Stimulated activated CD4-positive, alpha-beta T cell treated with anti-CD3 and anti-CD28 coated beads, Interleukin-2, amount 100 ng/mL, for 4 hours (primary cell): ENCODE results near the gene RFNG.

Experiments
- DNase-seq: peaks from one replicate; pipeline ENCODE4 v3.0.0-alpha.2; 2020; ENCODE audit warnings: low read depth

Gene RFNG

DNA sequence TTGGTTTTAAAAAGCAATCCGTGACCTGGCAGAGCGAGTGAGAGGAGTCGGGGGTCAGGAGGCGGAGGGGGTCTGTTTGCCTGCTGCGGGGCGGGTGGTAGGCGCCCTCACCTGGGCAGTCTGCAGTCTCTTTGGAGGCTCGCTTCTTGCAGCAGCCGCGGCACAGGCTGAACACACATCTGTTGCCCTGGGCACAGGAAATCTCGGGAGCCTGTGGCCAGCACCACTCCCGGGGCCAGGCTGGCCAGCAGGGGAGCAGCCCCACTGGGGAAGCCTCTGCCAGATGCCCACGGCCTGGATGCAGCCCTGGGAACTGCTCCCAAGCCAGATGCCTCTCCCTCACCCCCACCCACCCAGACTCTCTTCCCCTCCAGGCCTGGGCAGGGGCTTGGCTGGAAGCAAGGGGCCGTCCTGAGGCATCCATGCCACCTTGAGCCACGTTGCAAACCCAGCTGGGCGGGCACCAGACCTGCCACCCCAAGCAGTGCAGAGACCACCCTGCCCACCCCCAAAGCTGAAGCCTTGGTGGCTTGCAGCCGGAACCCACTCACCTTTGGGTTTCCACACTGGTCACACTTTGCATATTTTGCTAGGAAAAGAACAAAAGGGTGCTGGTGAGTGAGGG, 6.7 kb upstream of the RFNG start:
- no peak for DNase-seq

DNA sequence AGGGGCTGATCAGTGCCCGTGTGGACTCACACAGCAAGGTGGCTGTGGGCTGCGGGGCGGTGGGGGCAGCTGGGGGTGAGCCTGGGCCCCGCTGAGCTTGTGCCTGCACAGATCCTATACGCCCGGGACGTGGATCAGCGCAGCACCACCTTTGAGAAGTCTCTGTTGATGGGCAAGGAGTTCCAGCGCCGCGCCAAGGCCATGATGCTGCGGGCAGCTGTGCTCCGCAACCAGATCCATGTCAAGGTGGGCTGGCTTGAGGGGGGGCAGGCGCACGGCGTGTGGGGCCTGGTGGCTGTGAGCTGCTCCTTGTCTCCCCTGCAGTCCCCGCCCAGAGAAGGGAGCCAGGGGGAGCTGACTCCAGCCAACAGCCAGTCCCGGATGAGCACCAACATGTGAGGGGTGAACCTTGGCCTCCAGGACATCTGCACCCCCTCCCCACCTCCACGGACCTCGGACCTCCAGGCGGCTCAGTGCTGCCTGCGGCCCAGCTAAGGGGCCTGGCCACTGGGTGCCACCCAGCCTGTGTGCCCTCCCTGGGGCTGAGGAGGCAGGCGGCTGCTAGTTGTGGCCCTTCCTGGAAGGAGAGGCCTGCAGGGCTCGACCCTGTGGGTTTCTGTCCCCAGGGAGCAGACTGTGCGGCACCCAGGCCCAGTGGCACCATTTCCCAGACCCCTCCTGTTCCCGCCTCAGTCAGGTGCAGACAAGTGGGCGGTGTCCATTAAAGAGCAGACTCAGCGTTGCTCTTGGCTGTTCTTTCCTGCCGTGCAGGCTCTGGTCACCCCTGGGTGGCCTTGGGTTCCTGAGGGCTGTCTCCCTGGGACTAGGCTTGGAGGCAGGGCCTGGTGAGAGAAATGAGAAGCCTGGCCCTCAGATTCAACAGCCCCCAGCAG, 5.4 kb upstream of the RFNG start:
- DNase-seq = no peak

DNA sequence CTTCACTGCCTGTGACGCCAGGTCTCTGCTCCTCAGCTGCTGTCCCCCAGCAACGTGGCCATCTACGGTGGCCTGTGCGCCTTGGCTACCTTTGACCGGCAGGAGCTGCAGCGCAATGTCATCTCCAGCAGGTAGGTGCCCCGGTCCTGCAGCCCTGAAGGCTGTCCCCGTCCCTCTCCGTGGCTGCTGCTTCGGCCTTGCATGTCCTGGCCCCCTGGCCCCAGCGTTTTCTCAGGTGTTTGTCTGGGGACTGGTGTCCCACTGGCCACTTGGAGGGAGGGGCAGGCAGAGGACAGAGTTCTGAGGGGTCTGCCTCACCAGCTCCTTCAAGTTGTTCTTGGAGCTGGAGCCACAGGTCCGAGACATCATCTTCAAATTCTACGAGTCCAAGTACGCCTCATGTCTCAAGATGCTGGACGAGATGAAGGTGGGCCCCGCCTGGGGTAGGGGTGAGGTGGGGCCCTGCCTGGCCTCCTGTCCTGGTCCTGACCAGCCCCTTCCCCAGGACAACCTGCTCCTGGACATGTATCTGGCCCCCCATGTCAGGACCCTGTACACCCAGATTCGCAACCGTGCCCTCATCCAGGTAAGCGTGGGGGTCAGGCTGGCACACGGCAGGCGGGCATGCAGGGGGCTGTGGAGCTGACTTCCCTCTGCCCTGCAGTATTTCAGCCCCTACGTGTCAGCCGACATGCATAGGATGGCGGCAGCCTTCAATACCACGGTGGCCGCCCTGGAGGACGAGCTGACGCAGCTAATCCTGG, 4.5 kb upstream of the RFNG start:
- DNase-seq = no peak

GRCh38 chr17:82055023-82055964, 3.7 kb upstream of the RFNG start:
- no peak for DNase-seq

GRCh38 chr17:82054351-82055022, 2.9 kb upstream of the RFNG start:
- no peak for DNase-seq

DNA sequence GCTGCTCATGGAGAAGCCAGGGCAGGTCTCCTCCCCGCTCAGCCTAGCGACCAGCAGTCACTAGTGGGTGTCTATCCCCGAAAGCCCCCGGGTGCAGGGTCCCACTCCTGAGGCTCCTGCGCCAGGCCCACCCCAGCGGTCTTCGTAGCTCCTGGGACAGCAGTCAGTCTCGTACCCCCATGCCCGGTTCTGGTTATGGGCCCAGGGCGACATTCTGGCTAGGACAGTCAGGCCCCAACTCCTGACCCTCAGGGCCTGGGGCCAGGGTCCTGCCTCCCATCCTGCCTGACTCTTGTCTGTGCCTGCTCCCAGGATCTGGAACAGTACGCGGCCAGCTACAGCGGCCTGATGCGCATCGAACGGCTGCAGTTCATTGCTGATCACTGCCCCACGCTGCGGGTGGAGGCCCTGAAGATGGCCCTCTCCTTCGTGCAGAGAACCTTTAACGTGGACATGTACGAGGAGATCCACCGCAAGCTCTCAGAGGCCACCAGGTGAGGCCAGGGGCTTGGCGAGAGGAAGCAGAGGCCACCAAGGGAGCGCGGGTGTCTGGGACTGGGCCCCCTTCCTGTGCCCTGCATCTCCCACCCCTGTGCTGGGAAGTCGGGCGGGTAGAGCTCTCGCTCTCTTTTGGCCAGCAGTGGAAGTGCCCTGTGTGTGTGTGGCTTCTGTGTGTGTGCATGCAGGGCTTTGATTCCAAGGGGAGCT, 2.1 kb upstream of the RFNG start:
- no peak for DNase-seq

- DNase-seq = no peak
Observed at GRCh38 chr17:82053130-82053529, 1.5 kb upstream of the RFNG start.

GRCh38 chr17:82052638-82053059, 1.0 kb upstream of the RFNG start:
- no peak for DNase-seq

DNA sequence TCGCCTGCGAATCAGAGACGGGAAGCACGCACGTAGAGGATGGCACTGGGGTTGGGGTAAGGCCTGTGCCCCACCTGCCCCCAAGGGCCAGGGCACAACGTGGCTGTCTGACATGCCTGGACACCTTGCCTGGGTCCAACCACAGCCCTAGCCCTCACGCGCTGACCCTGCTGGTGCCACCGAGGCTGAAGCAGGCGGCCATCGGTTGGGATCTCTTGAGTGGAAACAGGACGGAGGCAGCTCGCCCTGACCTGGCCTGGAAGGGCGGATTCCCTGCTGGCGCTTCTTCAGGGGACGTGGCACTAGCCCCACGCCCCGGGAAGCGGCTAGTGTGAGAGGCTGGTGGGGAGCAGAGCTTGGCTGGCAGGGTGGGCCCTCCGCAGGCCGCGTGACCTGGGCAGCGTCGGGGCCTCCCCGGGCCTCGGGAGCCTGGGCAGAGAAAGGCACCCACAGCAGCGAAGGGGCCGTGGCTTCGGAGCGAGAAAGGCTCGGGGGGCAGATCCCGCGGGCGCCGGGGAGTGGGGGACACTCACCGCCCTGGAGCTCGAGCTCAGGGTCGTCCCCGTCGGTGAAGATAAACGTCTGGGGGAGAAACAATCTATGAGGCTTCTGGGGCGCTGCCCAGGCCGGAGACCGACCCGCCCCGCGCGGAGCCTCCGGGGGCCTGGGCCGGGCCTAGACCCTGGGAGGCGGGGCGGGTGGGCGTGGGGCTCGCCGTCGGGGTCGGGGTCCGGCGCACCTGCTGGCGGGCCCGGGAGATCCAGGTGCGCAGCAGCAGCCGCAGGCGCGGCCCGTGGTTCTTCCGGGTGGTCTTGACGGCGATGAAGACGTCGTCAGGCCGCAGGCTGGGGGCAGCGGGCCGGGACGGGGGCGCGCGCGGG, 610 bp downstream of the RFNG start:
- DNase-seq = no peak

- no peak for DNase-seq
Observed at GRCh38 chr17:82050152-82050760, 1.4 kb downstream of the RFNG start.

DNA sequence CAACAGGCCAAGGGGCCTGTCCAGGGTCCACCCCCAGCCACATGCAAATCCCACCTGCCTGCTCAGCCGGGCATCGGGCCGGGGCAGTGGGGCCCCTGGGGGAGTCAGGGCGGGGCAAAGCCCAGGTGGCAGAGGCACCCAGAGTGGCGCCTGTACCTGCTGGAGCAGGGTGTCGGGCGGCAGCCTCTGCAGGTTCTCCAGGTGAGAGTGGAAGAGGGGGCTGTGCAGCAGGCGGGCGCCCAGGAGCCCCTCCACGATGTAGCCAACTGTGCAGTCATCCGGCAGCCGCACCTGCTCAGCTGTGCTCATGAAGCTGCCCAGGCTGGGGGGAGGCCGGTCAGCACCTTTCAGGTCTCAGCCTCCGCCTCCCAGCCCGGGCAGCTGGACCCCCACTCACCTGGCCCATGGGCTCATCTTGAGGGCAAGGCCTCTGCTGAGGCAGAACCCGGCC, 2.1 kb downstream of the RFNG start:
- no peak for DNase-seq

DNA sequence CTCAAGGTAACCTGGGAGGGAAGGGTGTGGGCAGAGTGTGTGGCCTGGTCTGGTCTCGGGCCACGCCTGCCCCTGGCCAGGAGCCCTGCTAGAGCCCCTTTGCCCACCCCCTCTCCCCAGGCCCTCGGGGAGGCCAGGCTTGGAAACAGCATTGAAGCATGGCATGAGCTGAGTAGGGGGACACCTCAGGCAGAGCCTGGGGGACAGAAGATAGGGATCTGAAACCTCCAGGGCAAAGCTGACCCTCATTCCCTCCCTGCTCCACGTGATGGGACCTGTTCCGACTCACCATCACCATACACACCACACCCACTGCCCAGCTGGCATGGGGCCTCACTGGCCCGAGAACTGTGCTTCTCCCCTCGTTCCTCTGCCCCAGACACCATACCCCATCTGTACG, 2.5 kb downstream of the RFNG start:
- DNase-seq = no peak

DNA sequence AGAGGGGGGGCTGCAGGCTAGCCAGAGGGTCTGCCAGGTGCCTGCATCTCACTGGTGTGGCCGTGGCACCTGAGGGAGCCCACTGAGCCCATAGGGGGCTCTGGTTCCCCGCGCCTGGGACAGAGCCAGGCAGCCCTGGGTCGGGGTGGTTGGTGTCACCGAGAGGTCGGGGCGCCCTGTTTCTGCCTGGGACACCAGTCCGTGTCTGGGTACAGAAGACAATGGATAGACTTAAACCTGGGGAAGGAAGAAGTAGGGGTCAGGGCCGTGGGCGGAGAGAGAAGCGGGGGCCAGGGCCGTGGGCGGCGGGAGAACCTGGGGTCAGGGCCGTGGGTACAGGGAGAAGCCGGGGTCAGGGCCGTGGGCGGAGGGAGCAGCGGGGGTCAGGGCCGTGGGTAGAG, 3.0 kb downstream of the RFNG start:
- DNase-seq = no peak

- no peak for DNase-seq
Observed at GRCh38 chr17:82047914-82048570, 3.6 kb downstream of the RFNG start.

GRCh38 chr17:82047379-82047778, 4.2 kb downstream of the RFNG start:
- no peak for DNase-seq

GRCh38 chr17:82046903-82047302, 4.7 kb downstream of the RFNG start:
- DNase-seq = no peak

- DNase-seq = no peak
Observed at GRCh38 chr17:82045936-82046484, 5.6 kb downstream of the RFNG start.

DNA sequence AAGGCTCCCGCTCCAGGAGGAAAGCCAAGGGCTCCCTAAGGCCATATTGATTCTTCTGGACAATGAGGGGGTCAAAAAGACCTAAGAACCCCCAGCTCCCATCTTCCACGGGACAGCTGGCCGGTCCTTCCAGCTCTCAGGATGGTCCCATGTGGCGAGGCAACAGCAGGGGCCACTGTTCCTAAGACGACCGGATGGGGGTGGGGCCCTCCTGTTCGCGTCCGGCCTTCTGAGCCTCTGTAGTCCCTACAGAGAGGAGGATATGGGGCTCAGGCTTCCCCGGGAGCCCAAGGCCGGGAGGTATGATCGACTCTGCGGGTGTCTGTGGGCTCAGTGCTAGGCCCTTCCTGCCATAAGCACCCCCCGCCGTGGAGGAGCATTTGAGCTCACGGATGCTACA, 8.1 kb downstream of the RFNG start:
- no peak for DNase-seq
